ENCODE results near the gene SCARF2. TPM values are rescaled to one million over a fixed set of nuclear protein-coding genes. Genes with fewer than 3 reads are reported as not detected.
A peak's percentile ranks its signal among the peaks of the same experiment; 100 is the strongest.

Gene SCARF2
- total RNA-seq, 3 donors from 2014 or later (not counting 1 experiment from before 2014, with no cell fraction given) = 1.8 to 3.5 (median 2.9) TPM

- ATAC-seq (no peak), DNase-seq (no peak)
- Mint-ChIP-seq H3K4me1 (peaks cover 3 to 8% of the 10 kb centered on the region in 2 donors), H3K4me3 (peak overlapping the region; percentile 32), H3K27ac (no peak overlapping the region), H3K36me3 (no peaks in the 10 kb centered on the region), H3K27me3 (ENCODE audit: low read depth in 2 of 2) (peaks cover 6 to 15% of the 10 kb centered on the region in 2 donors), H3K9me3 (no peaks in the 10 kb centered on the region)
- H3K9me3 ChIP-seq (ENCODE audit: control insufficient read depth, insufficient read depth, low read length) = no peaks in the 10 kb centered on the region
- TF ChIP-seq CTCF (IDR thresholded peaks at IDR 0.05) = no peak
- peaks cover 23% of the 10 kb centered on the region for H3K27me3 ChIP-seq (ENCODE audit: control insufficient read depth, insufficient read depth, low read length)
- H3K4me1 ChIP-seq (ENCODE audit: control insufficient read depth, insufficient read depth, low read length) = peaks cover 6% of the 10 kb centered on the region
- no peaks in the 10 kb centered on the region for H3K36me3 ChIP-seq (ENCODE audit: control insufficient read depth, insufficient read depth, low read length)
- H3K4me3 ChIP-seq (ENCODE audit: low read length) = no peak overlapping the region
- intact Hi-C loops (cut with micrococcal nuclease) = loop anchor here (10.0 kb wide), 1 partner anchor 141 kb away; no protein-coding TSS in a partner anchor
- 71% methylated on average over 31 of the region's 31 CpGs for WGBS (ENCODE audit: insufficient coverage)
- H3K27ac ChIP-seq (ENCODE audit: low read length) = no peak overlapping the region
These were observed 13.6 kb downstream of the SCARF2 start for GRCh38 chr22:20423906-20424551.

GRCh38 chr22:20423008-20423905, 14.4 kb downstream of the SCARF2 start:
- ATAC-seq = no peak
- H3K9me3 ChIP-seq (ENCODE audit: control insufficient read depth, insufficient read depth, low read length) = no peaks in the 10 kb centered on the region
- peaks cover 6 to 13% of the 10 kb centered on the region in 2 donors for H3K27me3 Mint-ChIP-seq (ENCODE audit: low read depth in 2 of 2)
- no peak for DNase-seq
- peaks cover 0 to 5% of the 10 kb centered on the region in 2 donors for H3K4me1 Mint-ChIP-seq
- WGBS (ENCODE audit: insufficient coverage) = 78% methylated on average over 20 of the region's 20 CpGs
- H3K4me1 ChIP-seq (ENCODE audit: control insufficient read depth, insufficient read depth, low read length) = peaks cover 3% of the 10 kb centered on the region
- no peak for TF ChIP-seq CTCF (IDR thresholded peaks at IDR 0.05)
- H3K9me3 Mint-ChIP-seq = no peaks in the 10 kb centered on the region
- no peak overlapping the region for H3K27ac Mint-ChIP-seq
- peaks cover 21% of the 10 kb centered on the region for H3K27me3 ChIP-seq (ENCODE audit: control insufficient read depth, insufficient read depth, low read length)
- no peak overlapping the region for H3K4me3 Mint-ChIP-seq
- no peak overlapping the region for H3K4me3 ChIP-seq (ENCODE audit: low read length)
- intact Hi-C loops (cut with micrococcal nuclease) = loop anchor here (10.0 kb wide), 1 partner anchor 142 kb away; no protein-coding TSS in a partner anchor
- H3K36me3 ChIP-seq (ENCODE audit: control insufficient read depth, insufficient read depth, low read length) = no peaks in the 10 kb centered on the region
- no peaks in the 10 kb centered on the region for H3K36me3 Mint-ChIP-seq
- no peak overlapping the region for H3K27ac ChIP-seq (ENCODE audit: low read length)

GRCh38 chr22:20422271-20423007, 15.2 kb downstream of the SCARF2 start:
- Mint-ChIP-seq H3K9me3 (no peaks in the 10 kb centered on the region), H3K36me3 (no peaks in the 10 kb centered on the region), H3K27ac (no peak overlapping the region), H3K4me3 (no peak overlapping the region), H3K4me1 (peaks cover 0 to 5% of the 10 kb centered on the region in 2 donors), H3K27me3 (ENCODE audit: low read depth in 2 of 2) (peaks cover 6 to 13% of the 10 kb centered on the region in 2 donors)
- Histone ChIP-seq H3K4me3 (ENCODE audit: low read length) (no peak overlapping the region), H3K27ac (ENCODE audit: low read length) (no peak overlapping the region), H3K4me1 (ENCODE audit: control insufficient read depth, insufficient read depth, low read length) (peaks cover 8% of the 10 kb centered on the region), H3K27me3 (ENCODE audit: control insufficient read depth, insufficient read depth, low read length) (peaks cover 20% of the 10 kb centered on the region), H3K36me3 (ENCODE audit: control insufficient read depth, insufficient read depth, low read length) (no peaks in the 10 kb centered on the region), H3K9me3 (ENCODE audit: control insufficient read depth, insufficient read depth, low read length) (no peaks in the 10 kb centered on the region)
- intact Hi-C loops (cut with micrococcal nuclease) = loop anchor here (10.0 kb wide), 1 partner anchor 142 kb away; no protein-coding TSS in a partner anchor
- ATAC-seq (no peak), DNase-seq (no peak)
- no peak for TF ChIP-seq CTCF (IDR thresholded peaks at IDR 0.05)
- WGBS (ENCODE audit: insufficient coverage) = 54% methylated on average over 21 of the region's 21 CpGs
